Activated naive CD4-positive, alpha-beta T cell treated with Interleukin-2 at 50 U/mL for 16 hours (primary cell): ENCODE measurements around the gene RAB1B.
"Not testable (repeated sequence)": the region's sequence is repeated elsewhere in the genome, so short reads cannot be mapped to it uniquely, and the experiment has no call there.

ENCODE experiments used
- DNase-seq: peaks from one replicate; pipeline ENCODE4 v3.0.0-alpha.2; 2020

RAB1B gene

DNA sequence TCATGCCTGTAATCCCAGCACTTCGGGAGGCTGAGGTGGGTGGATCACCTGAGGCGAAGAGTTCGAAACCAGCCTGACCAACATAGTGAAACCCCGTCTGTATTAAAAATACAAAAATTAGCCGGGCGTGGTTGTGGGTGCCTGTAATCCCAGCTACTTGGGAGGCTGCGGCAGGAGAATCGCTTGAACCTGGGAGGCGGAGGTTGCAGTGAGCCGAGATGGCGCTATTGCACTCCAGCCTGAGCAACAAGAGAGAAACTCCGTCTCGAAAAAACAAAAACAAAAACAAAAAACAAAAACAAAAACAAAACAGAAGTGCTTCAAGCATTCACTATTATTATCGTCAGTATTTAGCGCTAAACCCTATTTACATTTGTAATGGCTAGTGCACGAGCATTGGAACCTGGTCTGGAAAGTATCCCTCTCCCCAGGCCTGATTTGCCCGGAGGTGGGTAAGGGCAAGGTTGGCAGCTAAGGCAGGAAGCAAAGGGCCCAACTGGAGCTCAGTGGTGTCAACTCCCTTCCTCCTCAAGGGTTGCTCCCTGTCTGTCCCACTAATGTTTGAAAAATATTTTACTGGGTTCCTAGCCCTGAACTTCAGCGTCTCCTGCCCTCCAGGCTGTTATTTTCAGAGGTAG, 42.5 kb downstream of the RAB1B start:
- DNase-seq = not testable (repeated sequence)

DNA sequence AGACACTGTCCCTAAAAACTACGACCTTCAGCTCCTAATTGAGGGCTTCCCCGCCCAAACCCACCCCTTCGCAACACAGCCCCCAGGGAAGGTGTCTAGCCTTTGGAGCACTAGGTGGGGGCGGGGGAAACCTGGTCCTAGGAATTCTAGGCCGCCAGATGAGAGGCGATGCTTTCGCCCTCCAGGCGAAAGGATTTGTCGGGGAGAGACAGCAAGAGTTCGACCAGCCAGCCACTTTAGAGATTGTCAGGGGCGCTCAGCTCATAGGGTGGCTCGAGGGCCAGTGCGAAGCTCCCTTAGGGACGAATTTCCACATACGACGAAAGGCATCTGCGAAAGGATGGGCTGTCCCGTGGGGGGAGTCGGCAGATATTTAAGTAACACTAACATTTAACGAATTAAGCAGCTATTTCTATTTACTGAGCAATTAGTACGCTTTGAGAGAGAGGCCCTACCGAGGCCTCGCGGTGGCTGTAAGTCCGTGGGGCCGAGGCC, 43.1 kb downstream of the RAB1B start:
- no peak for DNase-seq

DNA sequence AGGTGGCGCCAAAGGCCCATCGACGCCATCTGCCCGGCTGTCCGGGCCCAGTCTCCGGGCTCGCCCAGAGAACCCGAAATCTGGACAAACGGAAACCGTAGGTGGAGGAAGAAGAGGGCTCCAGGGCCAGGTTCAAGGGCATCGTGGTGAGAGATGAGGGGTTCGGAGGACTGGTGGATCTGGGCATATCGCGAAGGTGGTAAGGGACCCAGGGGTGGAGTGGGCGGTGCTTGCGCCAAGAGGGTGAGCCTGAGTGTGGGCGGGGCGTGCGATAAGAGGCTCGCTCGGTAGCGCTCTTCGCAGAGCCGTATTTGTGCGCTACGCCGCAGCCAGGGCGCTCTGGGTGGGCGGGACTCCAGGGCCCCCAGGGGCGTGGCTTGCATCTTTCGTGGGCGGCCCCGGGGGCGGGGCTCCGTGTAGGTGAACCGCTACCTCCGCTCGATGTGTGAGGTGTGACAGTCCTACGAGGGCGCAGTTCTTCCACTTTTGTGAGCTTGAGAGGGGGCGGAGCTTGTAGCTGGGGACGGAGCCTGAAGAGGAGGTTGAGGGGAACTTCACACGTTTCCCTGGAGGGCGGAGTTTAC, 43.6 kb downstream of the RAB1B start:
- DNase-seq = peak; percentile 91

DNA sequence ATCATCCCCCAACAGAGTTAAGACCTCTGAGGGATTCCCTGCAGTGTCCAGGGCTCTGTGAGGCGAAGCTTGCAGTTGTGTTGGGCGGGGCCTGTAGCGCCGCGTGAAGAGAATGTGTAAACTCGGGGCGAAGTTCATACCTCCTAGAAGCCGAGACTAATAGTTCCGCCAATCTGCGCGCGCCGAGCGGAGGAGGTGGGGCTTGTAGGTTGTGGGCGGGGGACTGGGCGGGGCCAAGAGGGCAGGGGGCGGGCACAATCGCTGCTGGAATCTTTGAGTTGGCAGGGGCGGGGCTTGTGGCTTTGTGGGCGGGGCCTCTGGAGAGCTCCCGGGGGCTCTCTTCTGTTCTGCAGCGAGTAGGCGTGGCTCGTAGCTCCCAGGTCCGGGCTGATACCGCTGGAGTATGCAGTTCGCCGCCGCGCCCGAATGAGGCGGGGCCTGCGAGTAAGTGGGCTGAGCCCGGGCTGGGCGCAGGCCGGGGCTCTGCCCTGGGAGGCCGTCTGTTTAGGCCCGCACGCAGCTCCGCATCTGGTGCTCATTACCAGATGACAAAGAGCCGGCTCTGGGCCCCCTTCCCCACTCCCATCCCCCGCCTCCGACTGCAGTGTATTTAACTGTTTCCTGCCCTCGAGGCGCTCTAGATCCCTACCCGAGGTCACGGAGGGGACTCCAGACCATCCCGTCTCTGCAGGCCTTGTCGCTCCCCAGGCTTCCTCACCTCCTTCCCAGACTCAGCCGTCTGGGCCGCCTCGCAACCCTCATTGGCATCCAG, 44.3 kb downstream of the RAB1B start:
- DNase-seq = peak; percentile 93

DNA sequence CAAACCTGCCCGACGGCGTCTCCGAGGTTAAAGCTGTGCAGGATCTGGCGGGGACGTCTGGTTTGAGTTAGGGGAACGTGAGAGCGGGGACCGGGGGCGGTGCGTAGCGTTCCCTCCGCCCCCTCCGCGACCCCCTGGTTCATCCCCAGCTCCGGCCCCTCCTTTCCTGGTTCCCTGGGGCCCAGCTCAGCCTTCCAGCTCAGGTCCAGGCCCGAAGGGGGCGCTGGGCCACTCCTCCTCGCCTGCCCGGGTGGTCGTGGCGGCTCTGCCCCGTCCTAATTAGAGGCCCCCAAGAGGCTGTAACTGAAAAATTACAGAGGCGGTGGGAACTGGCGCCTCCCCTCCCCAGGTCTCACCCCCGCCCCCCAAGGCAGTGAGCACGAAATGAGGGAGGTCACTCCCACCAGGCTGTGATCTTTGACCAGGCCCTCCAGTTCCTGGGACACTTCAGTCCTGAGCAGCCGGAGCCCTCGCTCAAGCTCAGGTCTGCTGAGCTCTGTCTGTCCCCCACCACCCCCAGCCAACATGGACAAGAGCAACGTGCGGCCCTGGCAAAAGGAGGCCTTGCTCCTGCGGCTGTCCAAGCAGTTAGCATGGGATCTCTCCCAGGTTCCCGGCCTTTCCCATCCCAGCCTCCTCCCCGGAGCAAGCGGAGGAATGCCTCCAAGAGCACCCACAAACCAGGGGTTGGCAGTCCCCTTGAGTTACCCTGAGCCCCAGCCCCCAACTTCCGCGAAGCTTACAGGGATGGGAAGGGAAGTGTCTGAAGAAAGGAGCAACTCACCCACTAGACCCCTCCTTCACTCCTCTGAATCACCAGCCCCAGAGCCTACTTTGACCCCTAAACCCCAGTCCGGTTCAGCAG, 45.1 kb downstream of the RAB1B start:
- DNase-seq = no peak

DNA sequence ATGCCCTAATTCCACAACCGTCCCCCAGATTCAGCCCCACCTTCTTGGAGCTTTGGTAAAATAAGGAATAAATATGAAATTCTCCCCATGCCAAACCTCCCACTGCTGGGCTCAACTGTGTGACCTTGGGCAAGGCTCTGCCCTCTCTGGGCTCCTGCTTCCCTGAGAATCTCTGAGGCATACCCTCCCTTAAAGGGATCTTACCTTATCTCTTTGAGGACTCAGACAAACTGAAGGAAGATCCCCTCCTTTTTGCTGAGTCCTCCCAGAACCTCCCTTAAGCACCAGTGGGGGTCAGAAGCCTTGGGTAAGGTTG, 45.7 kb downstream of the RAB1B start:
- DNase-seq = no peak

DNA sequence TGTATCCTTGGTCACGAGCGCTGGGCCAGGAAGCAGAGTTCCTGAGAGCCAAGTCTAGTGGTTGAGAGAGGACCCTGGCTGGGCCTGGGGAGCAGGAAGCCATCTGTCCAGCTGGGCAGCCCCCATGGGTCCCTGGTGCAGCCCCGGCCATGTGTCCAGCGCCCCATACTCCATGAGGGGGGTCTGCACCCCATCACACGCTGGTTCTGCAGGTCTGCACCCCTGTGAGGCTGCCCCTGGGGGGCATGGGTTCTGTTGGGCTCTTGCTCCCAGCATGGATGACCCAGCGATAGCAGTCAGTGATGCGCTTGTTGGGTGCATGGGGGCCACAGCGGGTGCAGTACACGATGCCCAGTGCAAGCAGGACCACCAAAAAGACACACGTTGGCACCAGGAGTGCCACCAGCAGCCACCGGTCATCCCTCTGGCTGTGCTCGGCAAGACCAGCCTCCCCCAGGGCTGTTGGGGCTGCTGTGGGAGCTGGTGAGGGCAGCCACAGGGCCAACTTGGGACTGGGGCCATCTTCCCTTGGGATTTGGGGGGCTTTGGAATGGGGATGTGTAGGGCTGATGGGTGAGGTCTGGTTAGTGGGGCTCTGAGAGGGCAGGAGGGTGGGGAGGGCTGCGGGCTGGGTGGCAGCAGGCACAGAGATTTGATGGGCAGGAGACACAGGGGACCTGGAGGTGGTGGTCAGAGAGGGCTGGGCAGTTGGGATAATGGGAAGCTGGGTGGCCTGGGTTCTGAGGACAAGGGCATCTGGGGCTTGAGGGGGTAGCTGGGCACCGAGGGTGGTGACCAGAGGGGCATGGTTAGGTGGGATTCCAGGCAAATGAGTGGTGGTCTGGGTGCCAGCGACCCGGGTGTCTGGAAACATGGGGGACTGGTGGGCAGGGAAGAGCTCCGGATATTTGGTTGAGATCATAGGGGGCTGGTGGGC, 46.4 kb downstream of the RAB1B start:
- no peak for DNase-seq

DNA sequence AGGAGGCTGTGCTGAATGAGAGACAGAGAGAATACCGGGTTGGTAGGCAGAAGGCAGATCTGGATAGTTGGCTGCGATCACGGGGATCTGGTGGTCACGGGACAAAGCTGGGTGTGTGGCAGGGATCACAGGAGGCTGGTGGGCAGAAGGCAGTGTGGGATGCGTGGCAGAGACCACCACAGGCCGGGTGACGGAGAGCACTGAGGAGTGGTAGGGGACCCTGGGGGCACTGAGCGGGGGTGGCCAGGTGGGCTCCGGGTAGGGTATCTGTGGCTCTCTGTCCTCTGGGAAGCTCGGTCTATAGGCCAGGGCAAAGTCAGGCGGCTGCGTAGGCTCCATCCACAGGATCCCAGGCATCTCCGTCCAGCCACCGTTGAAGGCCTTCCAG, 47.1 kb downstream of the RAB1B start:
- no peak for DNase-seq

DNA sequence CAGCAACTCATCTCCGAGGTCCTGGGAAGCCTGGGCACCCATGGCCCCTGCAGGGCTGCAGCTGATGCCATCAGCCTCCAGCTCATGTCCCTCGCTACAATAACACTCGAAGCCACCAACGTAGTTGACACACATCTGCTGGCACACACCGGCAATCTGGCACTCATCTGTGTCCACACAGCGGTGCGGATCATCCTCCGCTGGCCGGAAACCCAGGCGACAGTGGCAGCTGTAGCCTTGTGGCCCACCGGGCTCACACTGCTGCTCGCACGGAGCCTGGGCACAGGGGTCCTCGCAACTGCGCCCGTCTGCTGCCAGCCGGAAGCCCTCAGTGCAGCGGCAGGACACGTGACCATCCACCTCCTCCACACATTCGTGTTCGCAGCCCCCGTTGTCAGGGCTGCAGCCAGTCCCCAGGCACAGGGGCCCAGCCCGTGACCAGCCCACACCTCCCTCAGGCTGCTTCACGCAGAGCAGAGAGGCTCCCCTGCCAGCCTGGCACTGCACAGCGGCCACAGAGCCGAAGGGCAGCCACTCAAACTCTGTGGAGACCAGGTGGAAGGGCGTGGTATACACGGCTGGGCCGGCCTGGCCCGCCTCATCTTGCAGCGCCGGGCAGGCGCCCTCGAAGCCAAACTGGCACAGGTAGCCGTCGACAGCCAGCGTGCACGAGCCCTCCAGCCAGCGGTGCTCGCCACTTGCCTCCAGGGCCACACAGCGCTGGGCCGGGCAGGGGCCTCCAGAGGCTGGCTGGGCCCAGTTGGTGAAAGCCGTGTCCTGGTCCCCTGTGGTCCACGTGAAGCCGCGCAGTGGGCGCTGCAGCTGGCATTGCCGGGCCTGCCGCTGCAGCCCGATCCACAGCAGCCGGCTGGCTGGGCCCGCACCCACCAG, 47.7 kb downstream of the RAB1B start:
- no peak for DNase-seq

DNA sequence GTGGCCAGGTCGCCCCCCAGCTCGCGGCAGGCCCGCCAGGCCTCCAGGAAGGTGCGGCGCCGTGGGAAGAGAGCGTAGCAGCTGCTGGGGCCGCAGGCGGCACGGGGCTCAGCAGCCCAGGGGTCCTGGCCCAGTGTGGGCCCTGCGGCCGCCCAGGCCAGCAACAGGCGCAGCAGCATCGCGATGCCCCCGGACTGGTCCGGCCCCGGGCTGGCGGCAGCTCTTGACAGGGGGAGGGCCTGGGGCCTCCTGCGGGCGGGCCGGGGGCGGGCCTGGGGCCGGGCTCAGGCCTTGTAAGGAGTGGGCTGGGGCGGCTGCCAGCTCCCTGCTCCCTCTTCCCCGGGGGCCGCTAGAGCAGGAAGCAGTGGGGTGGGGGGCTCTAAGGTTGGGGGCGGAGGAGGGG, 48.4 kb downstream of the RAB1B start, which contains the start of gene CD248:
CD248 (minus strand) TSS at position 196 of the 403 bp plus-strand sequence; CDS start at position 179, 17 bp downstream.
- no peak for DNase-seq

DNA sequence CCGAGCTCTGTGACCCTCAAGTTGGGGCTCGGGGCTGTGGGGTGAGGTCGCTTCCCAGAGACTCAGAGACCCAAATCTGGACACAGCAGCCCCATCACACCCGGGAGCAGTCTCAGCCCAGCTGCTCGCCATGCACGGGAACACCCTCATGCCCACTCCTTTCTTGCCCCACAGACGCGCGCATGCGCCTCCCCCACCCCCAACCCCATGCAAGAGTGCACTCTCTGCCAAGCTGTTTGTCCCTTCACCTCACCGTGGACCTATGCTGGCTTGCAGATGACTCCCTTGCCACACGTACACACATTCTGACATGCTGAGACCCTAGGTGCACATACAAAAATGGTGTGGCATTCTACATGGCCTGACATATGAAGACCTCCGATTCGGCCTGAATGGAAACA, 48.9 kb downstream of the RAB1B start:
- no peak for DNase-seq

DNA sequence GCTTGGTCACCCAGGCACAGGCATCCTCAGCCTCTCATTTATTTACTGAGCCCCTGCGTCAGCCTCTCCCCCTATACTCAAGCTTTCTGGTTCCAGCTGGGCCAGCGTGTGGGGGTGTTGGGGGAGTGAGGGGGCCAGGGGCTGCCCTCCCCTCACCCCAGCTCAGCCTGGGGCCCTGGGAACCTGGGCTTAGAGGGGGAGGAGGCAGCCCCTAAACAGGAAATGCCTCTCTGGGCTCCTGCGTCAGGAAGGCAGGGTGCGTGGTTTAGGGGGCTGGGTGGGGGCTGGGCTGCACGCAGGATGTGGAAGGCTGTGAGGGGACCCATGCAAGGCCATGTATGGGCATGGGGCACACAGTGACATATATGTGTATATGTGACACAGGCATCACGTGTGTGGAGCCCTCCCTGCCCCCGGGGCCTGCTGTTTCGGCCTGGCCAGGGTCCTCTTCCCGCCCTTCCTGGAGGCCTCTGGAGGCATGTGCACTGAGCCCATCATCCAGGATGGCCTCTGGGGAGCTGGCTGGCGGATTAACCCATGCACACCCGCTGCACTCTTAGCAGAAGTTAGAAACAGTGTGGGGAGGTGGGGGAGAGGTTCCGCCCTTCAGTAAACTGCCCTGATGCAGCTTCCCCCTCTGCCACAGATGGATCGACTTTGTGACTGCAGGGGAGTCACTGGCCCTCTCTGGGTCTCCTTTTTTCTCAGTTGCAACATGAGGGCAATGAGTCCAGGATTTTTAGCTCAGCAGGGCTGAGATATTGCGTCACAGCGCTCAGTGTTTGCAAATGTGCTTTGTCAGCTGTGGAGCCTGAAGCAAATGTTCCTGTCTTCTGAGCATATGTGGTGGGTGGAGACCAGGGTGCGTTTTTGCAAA, 49.5 kb downstream of the RAB1B start:
- DNase-seq = no peak

DNA sequence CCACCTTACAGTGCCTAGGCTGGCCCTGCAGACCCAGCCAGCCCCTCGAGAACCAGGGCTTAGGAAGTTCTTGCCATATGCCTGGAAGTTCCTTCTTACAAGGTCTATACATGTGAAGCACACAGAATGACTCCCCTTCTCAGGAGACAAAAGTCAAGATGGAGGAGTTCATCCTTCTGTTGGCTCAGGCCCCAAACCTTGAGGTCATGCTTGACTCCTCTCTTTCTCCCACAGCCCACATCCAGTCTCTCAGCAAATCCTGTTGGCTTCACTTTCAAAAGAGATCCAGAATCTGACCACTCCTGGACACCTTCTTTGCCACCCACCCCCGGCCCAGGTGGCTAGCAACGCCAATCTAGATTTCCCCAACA, 50.1 kb downstream of the RAB1B start:
- no peak for DNase-seq

DNA sequence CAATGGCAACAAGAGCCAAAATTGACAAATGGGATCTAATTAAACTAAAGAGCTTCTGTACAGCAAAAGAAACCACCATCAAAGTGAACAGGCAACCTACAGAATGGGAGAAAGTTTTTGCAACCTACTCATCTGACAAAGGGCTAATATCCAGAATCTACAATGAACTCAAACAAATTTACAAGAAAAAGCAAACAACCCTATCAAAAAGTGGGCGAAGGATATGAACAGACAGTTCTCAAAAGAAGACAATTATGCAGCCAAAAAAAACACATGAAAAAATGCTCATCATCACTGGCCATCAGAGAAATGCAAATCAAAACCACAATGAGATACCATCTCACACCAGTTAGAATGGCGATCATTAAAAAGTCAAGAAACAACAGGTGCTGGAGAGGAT, 51.9 kb downstream of the RAB1B start:
- not testable (repeated sequence) for DNase-seq

DNA sequence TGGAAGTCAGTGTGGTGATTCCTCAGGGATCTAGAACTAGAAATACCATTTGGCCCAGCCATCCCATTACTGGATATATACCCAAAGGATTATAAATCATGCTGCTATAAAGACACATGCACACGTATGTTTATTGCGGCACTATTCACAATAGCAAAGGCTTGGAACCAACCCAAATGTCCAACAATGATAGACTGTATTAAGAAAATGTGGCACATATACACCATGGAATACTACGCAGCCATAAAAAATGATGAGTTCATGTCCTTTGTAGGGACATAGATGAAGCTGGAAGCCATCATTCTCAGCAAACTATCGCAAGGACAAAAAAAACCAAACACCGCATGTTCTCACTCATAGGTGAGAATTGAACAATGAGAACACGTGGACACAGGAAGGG, 52.3 kb downstream of the RAB1B start:
- not testable (repeated sequence) for DNase-seq

DNA sequence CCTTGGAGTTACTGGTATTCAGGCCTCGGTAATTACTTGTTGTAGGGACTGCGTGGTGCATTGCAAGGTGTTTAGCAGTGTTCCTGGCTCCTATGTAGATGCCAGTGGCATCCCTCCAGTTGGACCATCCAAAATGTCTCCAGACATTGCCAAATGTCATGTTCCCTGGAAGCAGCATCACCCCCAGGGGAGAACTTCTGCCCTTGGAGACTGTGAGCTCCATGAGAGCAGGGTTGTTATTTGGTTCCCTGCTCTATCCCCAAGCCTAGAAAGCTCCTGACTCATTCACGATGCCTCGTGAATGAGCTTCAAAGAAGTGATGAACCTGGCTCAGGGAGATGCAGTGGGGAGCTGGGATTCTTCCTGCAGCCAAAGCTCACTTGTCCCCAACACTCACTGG, 53.2 kb downstream of the RAB1B start:
- DNase-seq = no peak

DNA sequence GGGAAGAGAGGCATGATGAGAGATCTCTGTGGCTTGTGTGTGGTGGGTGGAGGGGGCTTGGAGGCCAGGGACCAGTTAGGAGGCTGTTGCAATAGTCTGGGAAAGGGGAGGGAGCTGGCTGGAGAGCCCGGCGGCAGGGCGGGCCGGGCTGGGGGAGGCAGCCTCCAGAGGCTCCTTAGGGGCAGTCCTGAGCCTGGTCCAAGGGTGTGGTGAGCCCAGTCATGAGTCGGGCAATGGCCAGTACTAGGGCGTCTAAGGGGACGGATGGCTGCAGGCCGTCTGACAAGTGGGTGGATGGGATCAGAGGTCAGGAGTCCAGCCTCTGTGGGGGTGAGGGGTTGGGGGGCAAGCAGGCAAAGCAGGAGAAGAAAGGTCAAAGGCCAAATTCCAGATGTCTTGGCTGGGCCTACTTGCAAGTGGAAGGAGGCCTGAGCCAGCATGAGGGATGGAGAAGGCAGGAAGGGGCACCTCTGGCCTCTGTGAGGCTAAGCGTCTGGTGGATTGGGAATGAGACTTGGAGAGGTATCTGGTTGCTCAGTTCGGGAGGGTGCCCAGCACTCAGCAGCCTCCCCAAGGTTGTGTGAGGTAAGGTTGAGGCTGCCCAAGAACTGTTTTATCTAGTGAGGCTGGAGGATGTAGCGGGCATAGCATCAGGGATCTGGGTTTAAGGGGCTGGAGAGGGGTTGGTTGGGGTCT, 54.4 kb downstream of the RAB1B start:
- DNase-seq = no peak

DNA sequence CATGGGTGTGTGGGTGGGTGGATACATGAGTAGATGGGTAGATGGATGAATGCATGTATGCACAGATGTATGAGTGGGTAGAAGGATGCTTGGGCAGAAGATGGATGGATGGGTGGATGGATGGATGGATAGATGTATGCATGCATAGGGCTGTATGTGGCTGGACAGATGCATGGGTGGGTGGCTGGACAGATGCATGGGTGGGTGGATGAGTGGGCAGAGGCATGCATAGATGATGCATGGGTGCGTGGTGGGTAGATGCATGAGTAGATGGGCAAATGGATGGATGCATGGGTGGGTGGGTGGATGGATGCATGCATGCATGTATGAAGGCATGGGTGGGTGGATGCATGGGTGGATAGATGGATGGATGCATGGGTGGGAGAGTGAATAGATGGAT, 55.2 kb downstream of the RAB1B start:
- no peak for DNase-seq

DNA sequence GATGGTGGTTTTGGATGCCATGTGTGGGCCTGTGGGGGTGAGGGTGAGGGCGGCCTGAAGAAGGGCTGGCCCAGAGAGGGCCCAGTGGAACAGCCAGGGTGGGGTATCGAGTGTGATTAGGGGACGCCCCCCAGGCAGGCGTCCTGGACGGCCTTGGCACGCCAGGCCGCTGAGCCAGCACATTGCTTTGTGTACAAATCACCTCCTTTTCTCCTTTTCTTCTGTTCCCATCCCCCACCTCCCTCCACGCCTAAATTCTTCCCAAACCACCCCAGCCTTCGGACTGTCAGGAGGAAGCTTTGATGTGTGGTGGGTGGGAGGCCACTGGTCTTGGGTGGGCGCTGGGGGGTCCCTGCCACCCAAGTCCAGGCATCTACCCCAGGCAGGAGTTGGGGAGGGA, 56.2 kb downstream of the RAB1B start:
- DNase-seq = no peak
